Thoracic aorta (tissue), 2 donors: ENCODE measurements around the gene GDPD4. TPM values are rescaled to one million over a fixed set of nuclear protein-coding genes. Genes with fewer than 3 reads are reported as not detected.
"Not testable (repeated sequence)": the region's sequence is repeated elsewhere in the genome, so short reads cannot be mapped to it uniquely, and the experiment has no call there.

ENCODE experiments used
- ATAC-seq: fragments of 150-250 bp; one replicate; pipeline ENCODE4 v1.8.0; 2017; ENCODE audit warnings: low read depth; ENCODE audit not compliant: insufficient number of reproducible peaks, low FRiP score
- DNase-seq: peaks from one replicate; pipeline ENCODE4 v3.0.0-alpha.2; 2020; ENCODE audit warnings: low spot score
- H3K27ac ChIP-seq, 2 donors: fragments of 200-600 bp; sonication (generic); 1 replicate in 1 of 2; 2 replicates in 1 of 2; pipeline ENCODE4 v1.5.1; 2016; ENCODE audit warnings: mild to moderate bottlenecking in 2 of 2, moderate library complexity in 2 of 2
- H3K27me3 ChIP-seq: fragments of 200-600 bp; sonication (generic); replicated peaks from 2 replicates; pipeline ENCODE4 v1.6.0; 2016; ENCODE audit warnings: mild to moderate bottlenecking; ENCODE audit not compliant: insufficient read depth
- H3K36me3 ChIP-seq: fragments of 200-600 bp; sonication (generic); one replicate; pipeline ENCODE4 v1.5.1; 2016
- H3K4me1 ChIP-seq, 2 donors: fragments of 200-600 bp; sonication (generic); 1 replicate in 1 of 2; 2 replicates in 1 of 2; pipeline versions ENCODE4 v1.5.1 to v1.6.0; 2016; ENCODE audit warnings: low read depth in 2 of 2, mild to moderate bottlenecking in 1 of 2; ENCODE audit not compliant: control insufficient read depth in 1 of 2
- H3K4me3 ChIP-seq: fragments of 200-600 bp; sonication (generic); 2 replicates; pipeline ENCODE4 v1.5.1; 2016; ENCODE audit warnings: mild to moderate bottlenecking
- H3K9me3 ChIP-seq: fragments of 200-600 bp; sonication (generic); 2 replicates; pipeline ENCODE4 v1.5.1; 2016
- total RNA-seq, 2 donors: library from RNA; depleted of rRNA; stranded (reverse); fragments of >200 nt; gene quantifications; one replicate each; pipeline versions ENCODE4 v1.1.0 to v1.2.3, GENCODE V29; 2016
- TF ChIP-seq, protein P1 (sequence below): fragments of 200-600 bp; sonication (generic); IDR thresholded peaks from one replicate; pipeline ENCODE4 v1.5.1; 2019; ENCODE audit warnings: antibody characterized with exemption

GDPD4 gene
- total RNA-seq, 2 donors from 2014 or later: not detected

GRCh38 chr11:77300695-77301094, 791 bp downstream of the GDPD4 start:
- ATAC-seq (no peak), DNase-seq (no peak)
- Histone ChIP-seq H3K9me3 (no peaks in the 10 kb centered on the region), H3K4me1 (no peaks in the 10 kb centered on the region), H3K27me3 (no peaks in the 10 kb centered on the region), H3K36me3 (no peaks in the 10 kb centered on the region), H3K27ac (no peak overlapping the region), H3K4me3 (no peak overlapping the region)
- TF ChIP-seq, protein P1, sequence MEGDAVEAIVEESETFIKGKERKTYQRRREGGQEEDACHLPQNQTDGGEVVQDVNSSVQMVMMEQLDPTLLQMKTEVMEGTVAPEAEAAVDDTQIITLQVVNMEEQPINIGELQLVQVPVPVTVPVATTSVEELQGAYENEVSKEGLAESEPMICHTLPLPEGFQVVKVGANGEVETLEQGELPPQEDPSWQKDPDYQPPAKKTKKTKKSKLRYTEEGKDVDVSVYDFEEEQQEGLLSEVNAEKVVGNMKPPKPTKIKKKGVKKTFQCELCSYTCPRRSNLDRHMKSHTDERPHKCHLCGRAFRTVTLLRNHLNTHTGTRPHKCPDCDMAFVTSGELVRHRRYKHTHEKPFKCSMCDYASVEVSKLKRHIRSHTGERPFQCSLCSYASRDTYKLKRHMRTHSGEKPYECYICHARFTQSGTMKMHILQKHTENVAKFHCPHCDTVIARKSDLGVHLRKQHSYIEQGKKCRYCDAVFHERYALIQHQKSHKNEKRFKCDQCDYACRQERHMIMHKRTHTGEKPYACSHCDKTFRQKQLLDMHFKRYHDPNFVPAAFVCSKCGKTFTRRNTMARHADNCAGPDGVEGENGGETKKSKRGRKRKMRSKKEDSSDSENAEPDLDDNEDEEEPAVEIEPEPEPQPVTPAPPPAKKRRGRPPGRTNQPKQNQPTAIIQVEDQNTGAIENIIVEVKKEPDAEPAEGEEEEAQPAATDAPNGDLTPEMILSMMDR: no peak

DNA sequence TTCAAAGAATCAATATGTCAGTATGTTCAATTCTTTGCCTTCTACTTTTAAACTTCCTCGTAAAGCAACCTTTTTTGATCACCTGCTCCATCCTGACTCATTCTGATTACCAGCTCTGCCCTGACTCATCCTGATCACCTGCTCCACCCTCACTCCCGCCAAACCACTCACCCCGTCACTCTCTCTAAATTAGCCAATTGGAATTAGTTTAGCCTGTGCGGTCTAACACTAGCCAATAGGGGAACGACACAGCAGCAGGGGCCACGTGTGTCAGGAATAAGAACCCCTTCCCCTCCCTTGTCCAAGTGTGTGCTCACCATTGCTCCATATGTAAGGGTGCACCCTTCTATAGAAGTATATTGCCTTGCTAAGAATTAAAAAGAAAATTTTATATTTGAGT, 1.5 kb downstream of the GDPD4 start:
- not testable (repeated sequence) for H3K27me3 ChIP-seq, H3K36me3 ChIP-seq, ATAC-seq, H3K27ac ChIP-seq, H3K4me3 ChIP-seq, H3K4me1 ChIP-seq, H3K9me3 ChIP-seq, DNase-seq

GRCh38 chr11:77299528-77299993, 1.9 kb downstream of the GDPD4 start:
- TF ChIP-seq, protein P1: no peak
- no peak for DNase-seq
- Histone ChIP-seq H3K4me3 (no peak overlapping the region), H3K27ac (no peak overlapping the region), H3K27me3 (no peaks in the 10 kb centered on the region), H3K9me3 (no peaks in the 10 kb centered on the region), H3K36me3 (no peaks in the 10 kb centered on the region), H3K4me1 (no peaks in the 10 kb centered on the region)
- ATAC-seq: no peak

- H3K36me3 ChIP-seq: no peaks in the 10 kb centered on the region
- no peaks in the 10 kb centered on the region for H3K27me3 ChIP-seq
- DNase-seq (no peak), ATAC-seq (no peak)
- no peaks in the 10 kb centered on the region for H3K9me3 ChIP-seq
- TF ChIP-seq, protein P1: no peak
- H3K27ac ChIP-seq: no peak overlapping the region
- H3K4me1 ChIP-seq: no peaks in the 10 kb centered on the region
- no peak overlapping the region for H3K4me3 ChIP-seq
Observed at GRCh38 chr11:77294040-77294439, 7.4 kb downstream of the GDPD4 start.

DNA sequence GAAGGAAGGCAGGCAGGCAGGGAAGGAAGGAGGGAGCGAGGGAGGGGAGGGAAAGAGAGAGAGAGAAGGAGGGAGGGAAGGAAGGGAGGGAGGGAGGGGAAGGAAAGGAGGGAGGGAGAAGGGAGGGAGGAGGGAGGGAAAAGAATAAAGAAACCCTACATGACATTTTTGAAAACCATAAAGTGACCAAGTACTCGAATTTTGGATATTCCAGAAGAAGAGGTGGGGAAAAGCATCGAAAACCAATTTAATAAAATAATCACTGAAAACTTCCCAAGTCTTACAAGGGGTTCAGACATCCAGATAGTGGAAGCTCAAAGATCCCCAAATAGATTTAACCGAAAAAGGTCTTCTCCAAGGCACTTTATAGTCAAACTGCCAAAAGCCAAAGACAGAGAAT, 11.7 kb downstream of the GDPD4 start:
- DNase-seq: no peak
- no peaks in the 10 kb centered on the region for H3K27me3 ChIP-seq
- no peaks in the 10 kb centered on the region for H3K36me3 ChIP-seq
- no peak overlapping the region for H3K27ac ChIP-seq
- no peak for ATAC-seq
- H3K9me3 ChIP-seq: no peaks in the 10 kb centered on the region
- H3K4me3 ChIP-seq: no peak overlapping the region
- no peaks in the 10 kb centered on the region for H3K4me1 ChIP-seq
- TF ChIP-seq, protein P1: no peak

GRCh38 chr11:77287615-77288273, 13.7 kb downstream of the GDPD4 start:
- Histone ChIP-seq H3K9me3 (no peaks in the 10 kb centered on the region), H3K4me3 (no peak overlapping the region), H3K36me3 (no peaks in the 10 kb centered on the region), H3K4me1 (no peaks in the 10 kb centered on the region), H3K27me3 (no peaks in the 10 kb centered on the region), H3K27ac (no peak overlapping the region)
- TF ChIP-seq, protein P1: no peak
- ATAC-seq: no peak
- no peak for DNase-seq
